HAP-1 (cell line): Measurements from ENCODE around the gene NEUROG3.

Experiments used
- DNase-seq, 2 experiments: peaks; one replicate each; pipeline ENCODE4 v3.0.0-alpha.2; 2016 to 2020; ENCODE audit warnings: low spot score in 2 of 2
- H3K27me3 ChIP-seq: fragments of 250-450 bp; sonication (Bioruptor Pico); 2 replicates; pipeline ENCODE4 v1.5.1; 2020; ENCODE audit warnings: low read depth, mild to moderate bottlenecking, moderate library complexity
- H3K36me3 ChIP-seq: fragments of 250-450 bp; sonication (Bioruptor Pico); replicated peaks from 2 replicates; pipeline ENCODE4 v1.5.1; 2020; ENCODE audit warnings: mild to moderate bottlenecking
- H3K4me1 ChIP-seq: fragments of 250-450 bp; sonication (Bioruptor Pico); 2 replicates; pipeline ENCODE4 v1.5.1; 2020; ENCODE audit warnings: mild to moderate bottlenecking
- H3K4me3 ChIP-seq: fragments of 250-450 bp; sonication (Bioruptor Pico); 2 replicates; pipeline ENCODE4 v1.5.1; 2020; ENCODE audit warnings: mild to moderate bottlenecking, moderate library complexity
- H3K9me3 ChIP-seq: fragments of 250-450 bp; sonication (Bioruptor Pico); 2 replicates; pipeline ENCODE4 v1.5.1; 2020; ENCODE audit warnings: mild to moderate bottlenecking, moderate library complexity
- in situ Hi-C: fragments of 300-500 bp; cut with MboI; formaldehyde crosslinking; loops from 3 replicates; pipeline ENCODE4 v1.14.3; 2020; ENCODE audit warnings: low sequenced_read_pairs, inconsistent platforms, mixed read lengths

Gene NEUROG3

GRCh38 chr10:69578508-69578991 lies 5.3 kb upstream of the NEUROG3 start:
- Histone ChIP-seq H3K4me3 (no peak overlapping the region), H3K36me3 (no peaks in the 10 kb centered on the region), H3K9me3 (no peaks in the 10 kb centered on the region), H3K4me1 (no peaks in the 10 kb centered on the region), H3K27me3 (peaks cover 29% of the 10 kb centered on the region)
- no peak for DNase-seq
- in situ Hi-C loops = no loop called here

DNA sequence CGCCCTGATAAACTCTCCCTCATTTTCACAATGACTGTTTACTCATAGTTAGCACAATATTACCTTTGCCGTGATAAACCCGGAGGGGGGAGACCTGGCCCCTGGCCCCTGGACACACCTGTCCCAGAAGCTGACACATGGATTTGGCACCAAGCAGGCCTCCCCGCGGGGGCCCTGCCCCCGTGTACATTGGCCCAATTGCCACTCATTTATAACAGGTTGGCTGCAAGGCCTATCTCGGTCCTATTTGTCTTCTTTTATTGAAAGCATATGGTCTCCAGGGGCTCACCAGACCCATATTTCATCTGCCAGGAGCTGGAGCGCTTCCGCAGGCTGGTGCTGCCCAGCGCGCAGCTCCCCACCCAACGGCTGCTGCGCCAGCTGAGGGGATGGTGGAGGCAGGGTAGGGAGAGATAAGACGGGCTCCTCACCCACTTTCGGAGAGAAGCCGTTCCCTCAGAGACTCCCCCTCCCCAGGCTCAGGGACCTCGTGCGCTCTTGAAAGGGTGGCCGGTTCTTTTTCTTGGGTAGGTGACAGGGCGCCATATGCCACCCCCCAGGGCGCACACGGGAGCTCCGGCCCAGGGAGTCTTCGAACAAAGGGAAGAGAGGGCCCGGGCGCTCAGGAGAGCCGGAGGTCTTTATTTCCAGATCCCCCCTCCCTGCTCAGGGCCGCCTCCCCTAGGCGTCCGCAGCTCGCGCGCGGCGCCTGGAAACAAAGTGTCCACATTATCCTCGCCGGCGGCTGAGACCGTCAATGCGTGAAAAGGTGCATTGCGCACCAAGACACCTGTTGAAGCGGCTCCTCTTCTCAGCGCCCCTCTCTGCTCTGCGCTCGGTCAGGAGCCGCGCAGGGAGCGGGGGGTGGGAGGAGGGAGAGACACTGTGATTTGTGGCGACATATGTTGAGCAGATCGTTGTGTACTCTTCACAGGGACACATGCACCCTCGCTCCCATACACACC lies 4.3 kb upstream of the NEUROG3 start:
- DNase-seq = no peak
- Histone ChIP-seq H3K4me3 (no peak overlapping the region), H3K4me1 (no peaks in the 10 kb centered on the region), H3K27me3 (peaks cover 37% of the 10 kb centered on the region), H3K36me3 (no peaks in the 10 kb centered on the region), H3K9me3 (no peaks in the 10 kb centered on the region)
- in situ Hi-C loops = no loop called here

DNA sequence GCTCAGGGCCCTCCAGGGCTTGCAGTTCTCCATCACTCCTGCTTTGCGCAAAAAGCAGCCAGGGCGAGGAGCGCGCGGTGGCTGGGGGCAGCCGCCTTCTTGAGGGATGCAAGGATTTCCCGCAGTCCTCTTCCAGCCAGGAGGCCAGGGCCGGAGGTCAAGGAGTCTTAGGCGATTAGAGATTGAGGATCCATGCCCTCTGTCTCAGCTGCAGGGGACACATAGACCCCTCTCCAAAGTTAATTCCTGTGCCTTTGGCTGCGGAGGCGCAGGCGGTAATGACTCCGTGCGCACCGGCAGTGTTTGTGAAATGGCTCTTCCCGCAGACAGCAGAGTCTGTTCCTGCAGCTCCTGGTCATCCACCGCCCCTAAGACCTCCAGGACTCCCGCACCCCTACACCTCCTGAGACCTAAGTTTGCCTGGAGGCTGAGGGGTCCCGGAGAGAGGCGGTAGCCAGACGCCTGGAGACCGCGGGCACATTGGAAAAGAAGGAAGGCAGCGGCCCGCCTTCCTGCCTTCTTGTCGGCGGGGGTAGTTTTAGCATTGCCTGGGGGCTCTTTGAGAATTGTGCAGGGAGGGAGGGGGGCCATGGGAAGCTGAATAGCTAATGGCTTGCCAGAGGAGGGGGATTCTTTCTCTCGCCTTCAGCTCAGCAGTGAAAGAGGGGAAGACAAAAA lies 3.3 kb upstream of the NEUROG3 start:
- in situ Hi-C loops = no loop called here
- Histone ChIP-seq H3K4me3 (no peak overlapping the region), H3K4me1 (no peaks in the 10 kb centered on the region), H3K27me3 (peaks cover 40% of the 10 kb centered on the region), H3K9me3 (no peaks in the 10 kb centered on the region), H3K36me3 (no peaks in the 10 kb centered on the region)
- DNase-seq = no peak

GRCh38 chr10:69575164-69575722 lies 2.0 kb upstream of the NEUROG3 start:
- in situ Hi-C loops = no loop called here
- H3K27me3 ChIP-seq = peaks cover 39% of the 10 kb centered on the region
- H3K4me3 ChIP-seq = no peak overlapping the region

GRCh38 chr10:69574571-69574978 lies 1.4 kb upstream of the NEUROG3 start:
- no peaks in the 10 kb centered on the region for H3K4me1 ChIP-seq
- in situ Hi-C loops = no loop called here
- DNase-seq = no peak
- H3K36me3 ChIP-seq = no peaks in the 10 kb centered on the region
- no peak overlapping the region for H3K4me3 ChIP-seq
- H3K9me3 ChIP-seq = no peaks in the 10 kb centered on the region
- H3K27me3 ChIP-seq = peaks cover 32% of the 10 kb centered on the region

More at GRCh38 chr10:69575164-69575722, 2.0 kb upstream of the NEUROG3 start:
- H3K4me1 ChIP-seq = no peaks in the 10 kb centered on the region
- H3K36me3 ChIP-seq = no peaks in the 10 kb centered on the region
- H3K9me3 ChIP-seq = no peaks in the 10 kb centered on the region
- DNase-seq = no peak

DNA sequence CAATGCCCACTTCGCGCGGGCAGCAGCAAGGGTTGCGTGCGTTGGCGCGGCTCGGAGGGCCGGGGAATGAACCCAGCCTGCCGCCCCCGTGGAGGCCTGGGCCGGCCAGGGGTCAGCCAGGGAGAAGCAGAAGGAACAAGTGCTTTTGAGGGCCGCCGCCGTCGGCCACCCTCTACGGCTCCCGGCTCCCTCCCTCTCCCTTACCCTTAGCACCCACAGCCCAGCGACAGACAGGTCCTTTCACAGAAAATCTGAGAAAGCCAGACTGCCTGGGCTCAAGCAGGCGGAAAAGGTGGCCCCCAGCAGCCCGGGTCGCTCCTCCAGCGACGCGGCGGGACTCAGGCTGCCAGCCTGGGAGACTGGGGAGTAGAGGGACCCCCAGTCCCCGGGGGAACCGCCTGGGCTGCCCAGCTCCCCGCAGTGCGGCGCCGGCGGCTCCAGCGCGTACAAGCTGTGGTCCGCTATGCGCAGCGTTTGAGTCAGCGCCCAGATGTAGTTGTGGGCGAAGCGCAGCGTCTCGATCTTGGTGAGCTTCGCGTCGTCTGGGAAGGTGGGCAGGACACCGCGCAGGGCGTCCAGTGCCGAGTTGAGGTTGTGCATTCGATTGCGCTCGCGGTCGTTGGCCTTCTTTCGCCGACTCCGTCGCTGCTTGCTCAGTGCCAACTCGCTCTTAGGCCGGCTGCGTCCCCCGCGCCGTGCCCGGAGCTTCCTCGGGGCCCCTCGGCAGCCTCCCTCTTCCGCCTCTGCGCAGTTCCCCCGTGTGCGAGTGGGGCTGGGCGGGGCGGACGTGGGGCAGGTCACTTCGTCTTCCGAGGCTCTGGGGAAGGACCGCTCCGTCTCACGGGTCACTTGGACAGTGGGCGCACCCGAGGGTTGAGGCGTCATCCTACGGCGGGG lies 815 bp downstream of the NEUROG3 start:
- Histone ChIP-seq H3K27me3 (peaks cover 28% of the 10 kb centered on the region), H3K4me1 (peaks cover 10% of the 10 kb centered on the region; the same call in 1 of the 2 replicates), H3K4me3 (no peak overlapping the region), H3K36me3 (no peaks in the 10 kb centered on the region), H3K9me3 (no peaks in the 10 kb centered on the region)
- in situ Hi-C loops = no loop called here
- DNase-seq = no peak

DNA sequence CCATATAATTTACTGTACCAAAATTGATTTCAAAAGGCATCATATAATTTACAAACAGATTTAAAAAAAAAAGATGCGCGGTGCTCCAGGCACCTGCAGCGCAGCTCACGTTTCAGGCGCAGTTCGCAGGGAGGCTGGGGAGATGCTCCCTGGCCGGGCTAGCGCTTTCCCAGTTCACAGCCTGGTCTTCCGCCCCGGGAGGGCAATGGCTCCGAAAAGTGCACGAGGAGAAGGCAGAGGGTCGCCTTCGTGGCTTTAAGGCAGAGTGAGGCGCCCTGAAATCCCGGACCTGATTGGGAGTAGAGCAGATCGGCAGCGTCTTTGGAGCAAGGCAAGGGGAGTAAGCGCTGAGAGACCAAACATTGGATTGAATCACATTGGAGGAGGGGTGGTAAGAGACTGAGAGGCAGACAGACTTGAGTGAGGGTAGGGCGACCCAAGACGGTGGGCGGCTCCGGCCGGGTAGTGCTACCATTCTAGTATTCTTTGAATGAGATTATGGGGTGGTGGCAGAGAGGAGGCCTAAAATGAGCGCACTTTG lies 1.5 kb downstream of the NEUROG3 start:
- peaks cover 28% of the 10 kb centered on the region for H3K27me3 ChIP-seq
- DNase-seq = no peak
- in situ Hi-C loops = no loop called here

DNA sequence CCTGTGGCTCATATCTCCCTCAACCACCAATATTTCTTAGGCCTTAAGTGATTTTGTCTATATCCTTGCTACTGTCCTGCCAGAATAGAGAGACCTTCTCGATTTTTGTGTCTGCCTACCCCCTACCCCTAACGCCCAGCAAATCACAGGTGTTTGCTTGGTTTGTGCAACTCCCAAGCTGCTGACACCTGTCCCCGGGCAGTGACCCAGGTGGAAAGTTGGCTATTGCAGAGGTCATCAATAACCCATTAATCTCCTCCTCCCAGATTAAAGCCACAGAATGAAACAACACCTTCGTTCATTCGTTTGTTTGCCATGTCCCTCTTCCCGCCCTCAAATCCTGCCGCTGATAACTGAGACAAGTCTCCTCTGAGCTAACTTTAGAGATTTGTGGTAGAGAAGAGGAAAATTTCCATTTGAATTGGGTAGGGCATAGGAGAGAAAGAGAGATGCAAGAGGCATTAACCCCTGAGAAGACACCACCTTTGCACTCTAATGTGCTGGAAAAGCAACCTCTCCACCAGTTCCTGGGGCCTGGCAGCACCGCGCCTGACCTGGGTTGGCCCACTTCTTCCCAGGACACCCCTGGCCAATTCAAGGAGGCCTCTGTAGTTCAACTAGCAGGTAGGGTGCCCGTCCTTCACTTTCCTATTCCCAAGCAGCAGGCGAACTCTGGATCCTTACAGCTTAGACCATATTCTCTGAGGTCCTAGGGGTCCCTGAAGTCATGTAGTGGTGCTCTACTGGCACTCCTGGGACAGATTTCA lies 3.0 kb downstream of the NEUROG3 start:
- in situ Hi-C loops = no loop called here
- Histone ChIP-seq H3K36me3 (no peaks in the 10 kb centered on the region), H3K9me3 (no peaks in the 10 kb centered on the region), H3K4me3 (no peak overlapping the region), H3K4me1 (peaks cover 10% of the 10 kb centered on the region; the same call in 1 of the 2 replicates), H3K27me3 (peaks cover 26% of the 10 kb centered on the region)
- peak in 1 of 2 experiments; percentile 5 for DNase-seq

More for the DNA sequence above, 1.5 kb downstream of the NEUROG3 start:
- Histone ChIP-seq H3K4me3 (no peak overlapping the region), H3K9me3 (no peaks in the 10 kb centered on the region), H3K4me1 (peaks cover 10% of the 10 kb centered on the region; the same call in 1 of the 2 replicates), H3K36me3 (no peaks in the 10 kb centered on the region)

GRCh38 chr10:69569396-69569934 lies 3.8 kb downstream of the NEUROG3 start:
- no peak overlapping the region for H3K4me3 ChIP-seq
- peak in 1 of 2 experiments; percentile 10 for DNase-seq
- in situ Hi-C loops = no loop called here
- H3K9me3 ChIP-seq = no peaks in the 10 kb centered on the region
- peaks cover 19% of the 10 kb centered on the region for H3K27me3 ChIP-seq
- H3K36me3 ChIP-seq = no peaks in the 10 kb centered on the region
- H3K4me1 ChIP-seq = peaks cover 10% of the 10 kb centered on the region; the same call in 1 of the 2 replicates

- peak; percentile 57 to 75 for DNase-seq
- no peaks in the 10 kb centered on the region for H3K36me3 ChIP-seq
- in situ Hi-C loops = no loop called here
- H3K4me3 ChIP-seq = no peak overlapping the region
- peaks cover 13% of the 10 kb centered on the region for H3K27me3 ChIP-seq
- no peaks in the 10 kb centered on the region for H3K9me3 ChIP-seq
- H3K4me1 ChIP-seq = peaks cover 10% of the 10 kb centered on the region; the same call in 1 of the 2 replicates
Observed at GRCh38 chr10:69568472-69569395, 4.5 kb downstream of the NEUROG3 start.

DNA sequence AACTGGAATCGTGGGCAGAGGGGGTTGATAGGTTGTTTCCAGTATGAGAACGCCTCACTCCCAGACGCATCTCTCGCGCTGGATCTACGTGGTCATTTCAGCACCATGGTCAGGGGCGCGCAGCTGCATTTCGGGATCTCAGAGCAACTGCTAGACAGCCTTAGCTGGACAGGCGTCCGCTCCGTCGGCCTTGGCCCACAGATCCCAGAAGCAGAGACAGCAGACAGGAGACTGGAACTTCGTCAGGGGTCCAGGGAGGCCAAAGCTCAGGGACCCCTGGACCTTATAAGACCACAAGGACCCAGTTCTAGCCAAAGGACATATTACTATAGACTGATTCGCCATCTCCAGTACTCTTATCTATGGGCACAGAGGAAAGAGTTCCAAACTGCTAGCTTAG lies 5.3 kb downstream of the NEUROG3 start:
- Histone ChIP-seq H3K9me3 (no peaks in the 10 kb centered on the region), H3K36me3 (no peaks in the 10 kb centered on the region), H3K4me1 (peaks cover 10% of the 10 kb centered on the region; the same call in 1 of the 2 replicates), H3K27me3 (peaks cover 5% of the 10 kb centered on the region), H3K4me3 (no peak overlapping the region)
- DNase-seq = peak; percentile 16 to 79
- in situ Hi-C loops = no loop called here
